ENCODE measurements around the gene TBC1D5. TPM values are rescaled to one million over a fixed set of nuclear protein-coding genes. Genes with fewer than 3 reads are reported as not detected.
"Not testable (repeated sequence)": the region's sequence is repeated elsewhere in the genome, so short reads cannot be mapped to it uniquely, and the experiment has no call there.

The TBC1D5 gene
- total and polyA plus RNA-seq, 2 of the 8 experiments (the other 6 are each of a cell fraction or from before 2014, with no cell fraction given): 11.0 to 22.9 TPM

GRCh38 chr3:17737591-17737990 lies 4.8 kb downstream of the TBC1D5 start (continued):
- TF ChIP-seq USF2 (IDR thresholded peaks at IDR 0.05; ENCODE audit: low read length): no peak
- TF ChIP-seq POU5F1 (IDR thresholded peaks at IDR 0.05; ENCODE audit: low read depth, low read length): no peak
- no peak for TF ChIP-seq SUZ12 (IDR thresholded peaks at IDR 0.05; ENCODE audit: low read length)

- H2BK5ac ChIP-seq (ENCODE audit: low read depth, low read length); H3K23me2 ChIP-seq (ENCODE audit: low read depth, low read length); H2BK12ac ChIP-seq (ENCODE audit: low read depth, low read length); H2BK120ac ChIP-seq (replicated peaks; ENCODE audit: low read depth, low read length); H3K14ac ChIP-seq (ENCODE audit: insufficient read length); H2BK15ac ChIP-seq (ENCODE audit: low read length); H4K20me1 ChIP-seq (replicated peaks in 1 of 2; ENCODE audit: control insufficient read depth in 1 of 2, insufficient read depth in 2 of 2, low read length in 2 of 2); FAIRE-seq; H3K27me3 ChIP-seq (replicated peaks in 1 of 4; ENCODE audit: control insufficient read depth in 3 of 4, extremely low read depth in 1 of 4, insufficient read depth in 3 of 4, low read length in 3 of 4); H2AK5ac ChIP-seq (ENCODE audit: low read depth, low read length); H3K4ac ChIP-seq (replicated peaks; ENCODE audit: insufficient read length, low read depth, low read length); H3K36me3 ChIP-seq (ENCODE audit: control insufficient read depth in 2 of 4, insufficient read depth in 4 of 4, low read length in 3 of 4); H3K9ac ChIP-seq (replicated peaks in 1 of 4; ENCODE audit: extremely low read depth in 1 of 4, low read depth in 3 of 4, low read length in 3 of 4); H3K23ac ChIP-seq (ENCODE audit: insufficient read length); POLR2A ChIA-PET (ENCODE audit: partially characterized antibody); H3K9me3 ChIP-seq (ENCODE audit: insufficient read depth in 2 of 2, low read depth in 1 of 2, low read length in 1 of 2); H3K4me1 ChIP-seq (replicated peaks in 1 of 4; ENCODE audit: control insufficient read depth in 3 of 4, insufficient read depth in 4 of 4, low read length in 3 of 4); H2BK20ac ChIP-seq (ENCODE audit: low read length); H4K8ac ChIP-seq (ENCODE audit: extremely low read depth, insufficient read depth, low read length); H3K27ac ChIP-seq (ENCODE audit: low read depth, low read length); H3K56ac ChIP-seq (replicated peaks; ENCODE audit: insufficient read length, low read depth, low read length); H3K79me1 ChIP-seq (ENCODE audit: low read depth, low read length); DNase-seq (ENCODE audit: low read depth in 1 of 2, low spot score in 2 of 2); H3K4me2 ChIP-seq (ENCODE audit: insufficient read depth in 1 of 2, low read depth in 2 of 2, low read length in 2 of 2); H4K5ac ChIP-seq (ENCODE audit: insufficient read length, low read depth, low read length); H4K91ac ChIP-seq (replicated peaks; ENCODE audit: insufficient read length, low read length); H2AFZ ChIP-seq (ENCODE audit: low read length); H3K4me3 ChIP-seq (ENCODE audit: extremely low read depth in 1 of 4, insufficient read depth in 2 of 4, low read depth in 3 of 4, low read length in 4 of 4); H3K18ac ChIP-seq (ENCODE audit: extremely low read depth, low read length): not testable (repeated sequence)
- CTCF ChIA-PET (ENCODE audit: partially characterized antibody): interaction anchor here (0.6 to 1.7 kb wide), 2 partner anchors 11 to 106 kb away, joined by 4 to 5 read pairs; no protein-coding TSS in a partner anchor
- peaks cover 0 to 34% of the 10 kb centered on the region in 2 experiments; a peak in 2 of 4 replicates for H3K79me2 ChIP-seq (ENCODE audit: control insufficient read depth in 1 of 2, insufficient read depth in 2 of 2, low read length in 2 of 2)
- WGBS, 2 experiments (ENCODE audit: extremely low coverage in 1 of 2, insufficient coverage in 1 of 2, insufficient read length in 1 of 2, insufficient replicate concordance in 2 of 2, low coverage in 1 of 2, low lambda C conversion rate in 2 of 2, missing lambda C conversion rate in 1 of 2): 91% methylated on average over 6 of the region's 7 CpGs; no CpG with 5 or more reads in 1 of the 2 experiments
Observed at GRCh38 chr3:17735362-17735761, 7.1 kb downstream of the TBC1D5 start.
